K562 (cell line): ENCODE measurements around the gene CHMP2A. TPM values are rescaled to one million over a fixed set of nuclear protein-coding genes. Genes with fewer than 3 reads are reported as not detected.

Experiments used
- ATAC-seq: fragments of 200-7000 bp; cut with Tn5 transposase; 3 replicates; pipeline ENCODE4 v1.9.1; 2020; ENCODE audit warnings: moderate library complexity
- BruUV-seq: library from RNA; stranded (reverse); fragments of 400-500 nt; replicated peaks from 2 replicates; lab custom pipeline; 2021; lab: Mats Ljungman, UMichigan
- CTCF ChIA-PET: fragments of 300-600 bp; formaldehyde crosslinking; extraction: SDS; loops from one replicate; lab custom pipeline; 2021; ENCODE audit warnings: low intra/inter-chr PET ratio; lab: Yijun Ruan, JAX
- POLR2A ChIA-PET: fragments of 300-600, 350-650 bp; sonication (Branson Sonifier 250); formaldehyde crosslinking; extraction: SDS; loops from one replicate; lab custom pipeline; 2021; ENCODE audit warnings: antibody characterized with exemption, inconsistent platforms; lab: Yijun Ruan, JAX
- DNase-seq, 4 experiments: peaks; one replicate each; pipeline versions ENCODE4 v3.0.0 to v3.0.0-alpha.2; 2011 to 2018; ENCODE audit warnings: low spot score in 3 of 4, mixed read lengths in 3 of 4; ENCODE audit errors: extremely low read depth in 1 of 4
- FAIRE-seq: peaks from 2 replicates; lab custom pipeline; 2011; peaks lifted over from hg19 to GRCh38; lab: Jason Lieb, UNC
- H2AFZ ChIP-seq: 2 replicates; pipeline ENCODE4 v1.6.0; 2011; ENCODE audit warnings: low read depth, low read length, control low read depth, inconsistent platforms
- H3K27ac ChIP-seq: fragments of 200-600 bp; 3 replicates; pipeline ENCODE4 v1.8.0; 2011; ENCODE audit warnings: low read depth, mild to moderate bottlenecking, control low read depth, inconsistent platforms, low read length, moderate library complexity, mixed read lengths; ENCODE audit errors: extremely low read depth
- H3K27me3 ChIP-seq, 2 experiments: fragments of 300-600 bp in 1 of 2; 2 replicates in 1 of 2; 3 replicates in 1 of 2; pipeline versions ENCODE4 v1.6.0 to v1.8.0; 2011; ENCODE audit warnings: inconsistent platforms in 2 of 2, low read length in 2 of 2, mild to moderate bottlenecking in 1 of 2, mixed read lengths in 1 of 2, moderate library complexity in 1 of 2; ENCODE audit not compliant: control insufficient read depth in 2 of 2, insufficient read depth in 2 of 2
- H3K36me3 ChIP-seq: fragments of 300-600 bp; 3 replicates; pipeline ENCODE4 v1.8.0; 2011; ENCODE audit warnings: mild to moderate bottlenecking, low read length, inconsistent platforms; ENCODE audit not compliant: control insufficient read depth, insufficient read depth
- H3K4me1 ChIP-seq, 2 experiments: fragments of 200-600 bp in 1 of 2; replicated peaks in 1 of 2; 2 replicates in 1 of 2; 3 replicates in 1 of 2; pipeline versions ENCODE4 v1.5.1 to v1.8.0; 2011; ENCODE audit warnings: inconsistent platforms in 2 of 2, low read length in 2 of 2, mild to moderate bottlenecking in 1 of 2, mixed read lengths in 1 of 2, moderate library complexity in 1 of 2; ENCODE audit not compliant: control insufficient read depth in 2 of 2, insufficient read depth in 2 of 2
- H3K4me2 ChIP-seq: 2 replicates; pipeline ENCODE4 v1.6.1; 2011; ENCODE audit warnings: low read length, control low read depth, inconsistent platforms, mixed read lengths; ENCODE audit not compliant: insufficient read depth
- H3K4me3 ChIP-seq: fragments of 200-600 bp; sonication (generic), shearing (Covaris generic); 2 replicates; pipeline ENCODE4 v1.5.1; 2016; ENCODE audit warnings: control low read depth, inconsistent platforms
- H3K79me2 ChIP-seq: fragments of 200-600 bp; 3 replicates; pipeline ENCODE4 v1.8.0; 2011; ENCODE audit warnings: low read length, inconsistent platforms; ENCODE audit not compliant: control insufficient read depth, insufficient read depth
- H3K9ac ChIP-seq, 2 experiments: 2 replicates each; pipeline versions ENCODE4 v1.6.0 to v1.6.1; 2011; ENCODE audit warnings: low read depth in 2 of 2, low read length in 2 of 2, control low read depth in 1 of 2, inconsistent platforms in 1 of 2, mild to moderate bottlenecking in 1 of 2, mixed read lengths in 1 of 2; ENCODE audit not compliant: insufficient read depth in 1 of 2
- H3K9me1 ChIP-seq: one replicate; pipeline ENCODE4 v1.6.0; 2011; ENCODE audit warnings: inconsistent platforms, mild to moderate bottlenecking, low read length, moderate library complexity; ENCODE audit not compliant: control insufficient read depth, insufficient read depth
- H3K9me3 ChIP-seq: replicated peaks from 2 replicates; pipeline ENCODE4 v1.5.1; 2011; ENCODE audit warnings: low read depth, low read length, inconsistent platforms; ENCODE audit not compliant: control insufficient read depth, insufficient read depth
- H4K20me1 ChIP-seq: replicated peaks from 2 replicates; pipeline ENCODE4 v1.6.1; 2011; ENCODE audit warnings: low read length, inconsistent platforms, mixed read lengths; ENCODE audit not compliant: control insufficient read depth, insufficient read depth
- CBFA2T3 ChIP-seq: fragments of 450-650 bp; IDR thresholded peaks from 2 replicates; pipeline ENCODE4 v1.6.1; 2017
- CTCFL ChIP-seq: IDR thresholded peaks from 2 replicates; pipeline ENCODE4 v1.6.1; 2011; ENCODE audit warnings: borderline replicate concordance, low read depth, mild to moderate bottlenecking, moderate library complexity, low read length; ENCODE audit not compliant: insufficient read depth, poor library complexity, severe bottlenecking
- POLR2AphosphoS5 ChIP-seq: IDR thresholded peaks from 2 replicates; pipeline ENCODE4 v1.6.1; 2011; ENCODE audit warnings: mild to moderate bottlenecking, low read depth, low read length, moderate library complexity; ENCODE audit not compliant: control insufficient read depth, insufficient read depth
- POLR2G ChIP-seq: fragments of 200-400 bp; formaldehyde crosslinking; IDR thresholded peaks from 2 replicates; pipeline ENCODE4 v1.6.1; 2017; ENCODE audit warnings: low read depth, mild to moderate bottlenecking, antibody characterized with exemption, low read length, moderate library complexity
- RFX1 ChIP-seq: fragments of 450-650 bp; IDR thresholded peaks from 2 replicates; pipeline ENCODE4 v1.6.1; 2016; ENCODE audit warnings: mild to moderate bottlenecking, moderate library complexity
- TAL1 ChIP-seq: fragments of 450-650 bp; IDR thresholded peaks from 2 replicates; pipeline ENCODE4 v1.6.1; 2016; ENCODE audit warnings: mild to moderate bottlenecking
- TCF3 ChIP-seq: sonication (generic); formaldehyde crosslinking; IDR thresholded peaks from 2 replicates; pipeline ENCODE4 v1.4.0; 2020; ENCODE audit warnings: mild to moderate bottlenecking, missing genetic modification reagents
- TEAD4 ChIP-seq, 2 experiments: sonication (generic) in 1 of 2; formaldehyde crosslinking in 1 of 2; IDR thresholded peaks; 2 replicates each; pipeline versions ENCODE4 v1.6.1 to v1.8.0; 2012 to 2022; ENCODE audit warnings: borderline replicate concordance in 1 of 2, inconsistent platforms in 1 of 2, low read length in 1 of 2, mild to moderate bottlenecking in 1 of 2, missing genetic modification reagents in 1 of 2
- WGBS: fragments of 100-300 bp; shearing (Covaris generic); methylation state at CpG from one replicate; pipeline ENCODE4 v1.1.6; 2016; ENCODE audit warnings: low coverage, mixed read lengths; ENCODE audit not compliant: insufficient coverage; ENCODE audit errors: missing lambda C conversion rate; 5-methylcytosine and 5-hydroxymethylcytosine counted together
- in situ Hi-C: fragments of 300-500 bp; cut with MboI; formaldehyde crosslinking; loops from 4 replicates; pipeline ENCODE4 v1.15.0; 2018; ENCODE audit warnings: inconsistent platforms, mixed read lengths
- intact Hi-C: fragments of 100-400 bp; cut with micrococcal nuclease; formaldehyde crosslinking; loops from 2 replicates; pipeline ENCODE4 v1.14.2; 2022
- polyA plus RNA-seq, 8 experiments: library from polyadenylated mRNA; depleted of rRNA in 4 of 8; stranded (reverse) in 5 of 8; unstranded in 3 of 8; fragments of >200 nt; fragmentation: Nextera tagmentation in 2 of 8; fragmentation: Illumina TruSeq in 1 of 8; extraction: Ambion mirVana in 2 of 8; extraction: Trizol in 1 of 8; gene quantifications; 2 replicates each; pipeline versions ENCODE4 v1.2.1 to v1.2.3, GENCODE V29; 2011 to 2014; ENCODE audit warnings: inconsistent platforms in 1 of 8, missing spikeins in 1 of 8
- total RNA-seq, 7 experiments: library from RNA; depleted of rRNA in 6 of 7; stranded (reverse); fragments of >200 nt in 6 of 7; fragmentation: Illumina TruSeq in 2 of 7; extraction: Trizol in 2 of 7; gene quantifications; 2 replicates each; pipeline versions ENCODE4 v1.2.1 to v1.2.3, GENCODE V29; 2011 to 2021; ENCODE audit warnings: low replicate concordance in 1 of 7

CHMP2A gene
- total and polyA plus RNA-seq, 9 of the 15 experiments (the other 6 are each of a cell fraction or from before 2014, with no cell fraction given): 57.6 to 159 (median 87.2) TPM

GRCh38 chr19:58568453-58569130 is 13.7 kb upstream of the CHMP2A start:
- FAIRE-seq (no peak), DNase-seq (peak in 1 of 4 experiments; percentile 31), ATAC-seq (no peak)
- Histone ChIP-seq H3K4me3 (no peak overlapping the region), H2AFZ (no peak overlapping the region), H3K79me2 (peaks cover 8% of the 10 kb centered on the region; the same call in 2 of the 3 replicates), H3K4me1 (peaks cover 14 to 16% of the 10 kb centered on the region in 2 experiments; a peak in 4 of 5 replicates), H3K27me3 (no peaks in the 10 kb centered on the region), H3K9me3 (no peaks in the 10 kb centered on the region), H3K27ac (no peak overlapping the region; the same call in 2 of the 3 replicates), H4K20me1 (no peaks in the 10 kb centered on the region), H3K36me3 (peaks cover 42% of the 10 kb centered on the region; the same call in 2 of the 3 replicates), H3K9ac (peak overlapping the region in 1 of 2 experiments; percentile 32; a peak in 1 of 4 replicates), H3K4me2 (no peak overlapping the region; the same call in 1 of the 2 replicates), H3K9me1 (no peaks in the 10 kb centered on the region)
- 63% methylated on average over 4 of the region's 4 CpGs for WGBS
- TF ChIP-seq POLR2G: 0 out of 2 replicates have a peak, but pooled peaks have one; percentile 2
- TF ChIP-seq RFX1: no peak
- TF ChIP-seq TEAD4 (IDR thresholded peaks at IDR 0.05; ENCODE audit: low read length): peak; percentile 28; the same call in 1 of the 2 replicates
- TF ChIP-seq TEAD4 (CRISPR knock-in tag; IDR thresholded peaks at IDR 0.05; ENCODE audit: borderline replicate concordance): no peak
- peak; percentile 39; the same call in 1 of the 2 replicates for TF ChIP-seq CBFA2T3
- TF ChIP-seq TAL1: peak; percentile 15; the same call in 1 of the 2 replicates
- TF ChIP-seq POLR2AphosphoS5: peak; percentile 21; the same call in 1 of the 2 replicates
- TF ChIP-seq CTCFL: no peak
- TF ChIP-seq TCF3: peak; percentile 36; the same call in 1 of the 2 replicates
- POLR2A ChIA-PET: interaction anchor here (0.6 to 2.8 kb wide), 2 partner anchors 9 to 1179 kb away, joined by 3 to 14 read pairs; partner anchors contain the start of gene ZNF548
- in situ Hi-C loops: no loop called here
- BruUV-seq: no TSS peak
- intact Hi-C loops: no loop called here
- CTCF ChIA-PET: no interaction called here
